ENCODE measurements around the gene OXSR1.

Gene OXSR1

DNA sequence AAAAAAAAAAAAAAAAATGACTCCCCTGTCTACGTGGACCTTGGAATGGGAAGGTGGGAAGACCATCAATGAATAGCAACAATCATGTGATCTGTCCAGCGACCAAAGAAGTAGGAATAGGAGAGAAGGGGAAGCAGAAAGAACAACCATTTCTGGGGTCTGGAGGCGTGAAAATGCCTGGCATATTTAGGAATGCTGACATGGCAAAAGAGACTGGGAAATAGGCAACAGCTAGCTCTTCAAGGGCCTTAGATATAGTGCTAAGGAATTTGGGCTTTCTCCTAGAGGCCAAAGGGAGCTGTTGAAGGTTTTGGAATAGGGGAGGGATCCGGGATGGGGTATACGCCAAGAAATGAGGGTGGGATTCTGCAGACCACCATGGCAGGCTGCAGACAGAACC, 106.2 kb downstream of the OXSR1 start:
- H3K4me3 ChIP-seq (ENCODE audit: low read length), result no peak overlapping the region
- no peak for DNase-seq (ENCODE audit: low read depth)
- TF ChIP-seq, protein P1, sequence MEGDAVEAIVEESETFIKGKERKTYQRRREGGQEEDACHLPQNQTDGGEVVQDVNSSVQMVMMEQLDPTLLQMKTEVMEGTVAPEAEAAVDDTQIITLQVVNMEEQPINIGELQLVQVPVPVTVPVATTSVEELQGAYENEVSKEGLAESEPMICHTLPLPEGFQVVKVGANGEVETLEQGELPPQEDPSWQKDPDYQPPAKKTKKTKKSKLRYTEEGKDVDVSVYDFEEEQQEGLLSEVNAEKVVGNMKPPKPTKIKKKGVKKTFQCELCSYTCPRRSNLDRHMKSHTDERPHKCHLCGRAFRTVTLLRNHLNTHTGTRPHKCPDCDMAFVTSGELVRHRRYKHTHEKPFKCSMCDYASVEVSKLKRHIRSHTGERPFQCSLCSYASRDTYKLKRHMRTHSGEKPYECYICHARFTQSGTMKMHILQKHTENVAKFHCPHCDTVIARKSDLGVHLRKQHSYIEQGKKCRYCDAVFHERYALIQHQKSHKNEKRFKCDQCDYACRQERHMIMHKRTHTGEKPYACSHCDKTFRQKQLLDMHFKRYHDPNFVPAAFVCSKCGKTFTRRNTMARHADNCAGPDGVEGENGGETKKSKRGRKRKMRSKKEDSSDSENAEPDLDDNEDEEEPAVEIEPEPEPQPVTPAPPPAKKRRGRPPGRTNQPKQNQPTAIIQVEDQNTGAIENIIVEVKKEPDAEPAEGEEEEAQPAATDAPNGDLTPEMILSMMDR (conservative IDR thresholded peaks at IDR 0.05; ENCODE audit: low read depth, low read length), result no peak

DNA sequence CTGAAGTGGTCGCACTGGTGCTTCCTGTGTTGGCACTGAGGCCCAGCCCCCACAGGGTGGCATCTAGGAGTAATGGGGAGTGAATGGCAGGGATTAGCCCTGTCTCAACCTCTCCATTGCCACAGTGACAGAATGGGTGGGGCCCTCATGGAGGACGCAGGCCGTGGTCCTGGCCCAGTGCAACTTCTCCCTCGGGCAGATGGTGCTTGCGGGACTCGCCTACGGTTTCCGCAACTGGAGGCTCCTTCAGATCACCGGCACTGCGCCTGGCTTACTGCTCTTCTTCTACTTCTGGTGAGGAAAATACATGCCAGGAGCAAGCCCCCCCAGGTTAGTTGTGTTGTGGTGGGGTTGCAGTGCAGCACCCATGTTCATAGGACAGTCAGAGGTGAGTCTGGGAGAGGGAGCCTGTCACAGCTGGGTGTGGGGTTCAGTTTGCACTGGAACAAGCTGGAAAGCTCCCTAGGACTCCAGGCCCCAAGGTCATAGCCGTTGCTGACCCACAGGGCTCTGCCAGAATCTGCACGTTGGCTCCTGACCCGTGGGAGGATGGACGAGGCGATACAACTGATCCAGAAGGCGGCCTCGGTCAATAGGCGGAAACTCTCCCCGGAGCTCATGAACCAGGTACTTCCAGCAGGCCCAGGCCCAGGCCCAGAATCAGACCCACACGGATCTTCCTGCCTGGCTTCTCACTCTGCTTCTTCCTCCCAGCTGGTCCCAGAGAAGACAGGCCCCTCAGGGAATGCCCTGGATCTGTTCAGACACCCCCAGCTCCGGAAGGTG, 109.7 kb downstream of the OXSR1 start:
- DNase-seq (ENCODE audit: low read depth), result no peak
- no peak overlapping the region for H3K4me3 ChIP-seq (ENCODE audit: low read length)
- TF ChIP-seq, protein P1 (conservative IDR thresholded peaks at IDR 0.05; ENCODE audit: low read depth, low read length), result no peak

DNA sequence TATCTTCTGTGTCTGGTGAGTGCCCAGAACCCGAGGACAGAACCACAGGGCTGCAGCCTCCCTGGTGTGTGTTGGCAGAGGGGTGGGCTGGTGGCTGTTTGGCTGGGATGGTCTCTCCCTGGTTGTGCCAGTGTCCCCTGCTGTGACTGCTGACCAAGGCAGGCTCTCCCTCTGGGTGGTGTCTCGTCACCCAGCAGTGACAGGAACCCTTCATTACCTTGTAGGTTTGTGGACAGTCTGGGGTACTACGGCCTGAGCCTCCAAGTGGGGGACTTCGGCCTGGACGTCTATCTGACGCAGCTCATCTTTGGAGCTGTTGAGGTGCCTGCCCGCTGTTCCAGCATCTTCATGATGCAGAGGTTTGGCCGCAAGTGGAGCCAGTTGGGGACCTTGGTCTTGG, 110.3 kb downstream of the OXSR1 start:
- DNase-seq (ENCODE audit: low read depth), result no peak
- TF ChIP-seq, protein P1 (conservative IDR thresholded peaks at IDR 0.05; ENCODE audit: low read depth, low read length), result no peak
- H3K4me3 ChIP-seq (ENCODE audit: low read length), result no peak overlapping the region

DNA sequence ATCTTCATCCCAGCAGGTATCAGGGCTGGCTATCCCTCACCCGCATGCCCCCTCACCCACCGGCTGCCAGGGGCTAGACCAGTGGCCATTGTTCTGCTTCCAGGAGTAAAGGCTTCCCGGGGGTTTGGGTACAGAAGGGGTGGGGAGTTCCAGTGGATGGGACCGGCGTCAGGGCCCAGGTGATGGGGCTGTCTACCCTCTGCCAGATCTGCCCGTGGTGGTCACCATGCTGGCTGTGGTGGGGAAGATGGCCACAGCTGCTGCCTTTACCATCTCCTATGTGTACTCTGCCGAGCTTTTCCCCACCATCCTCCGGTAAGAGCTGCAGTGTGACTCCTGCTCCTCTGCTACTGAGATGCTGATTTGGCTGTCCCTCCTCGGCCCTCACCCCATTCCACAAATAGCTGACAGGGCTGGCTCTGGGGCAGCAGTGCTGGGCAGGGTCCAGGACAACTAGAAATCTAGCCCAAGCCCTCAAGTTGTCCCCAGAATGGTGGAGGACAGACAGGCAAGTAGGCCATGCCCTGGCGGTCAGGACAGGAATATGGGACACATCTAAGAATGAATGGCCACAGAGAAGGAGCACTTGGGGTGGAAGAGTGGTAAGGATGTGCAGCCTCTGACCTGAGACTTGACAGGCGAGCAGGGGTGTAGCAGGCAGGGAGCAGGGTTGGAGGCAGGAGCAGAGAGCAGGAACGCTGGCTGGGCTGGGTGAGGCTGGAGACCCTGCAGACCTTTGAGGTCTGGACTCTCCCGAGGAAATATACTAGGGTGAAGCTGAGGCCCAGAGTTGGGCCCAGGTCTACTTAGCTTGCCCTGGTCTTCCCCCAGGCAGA, 111.0 kb downstream of the OXSR1 start:
- H3K4me3 ChIP-seq (ENCODE audit: low read length), result no peak overlapping the region
- DNase-seq (ENCODE audit: low read depth), result no peak
- TF ChIP-seq, protein P1 (conservative IDR thresholded peaks at IDR 0.05; ENCODE audit: low read depth, low read length), result no peak

DNA sequence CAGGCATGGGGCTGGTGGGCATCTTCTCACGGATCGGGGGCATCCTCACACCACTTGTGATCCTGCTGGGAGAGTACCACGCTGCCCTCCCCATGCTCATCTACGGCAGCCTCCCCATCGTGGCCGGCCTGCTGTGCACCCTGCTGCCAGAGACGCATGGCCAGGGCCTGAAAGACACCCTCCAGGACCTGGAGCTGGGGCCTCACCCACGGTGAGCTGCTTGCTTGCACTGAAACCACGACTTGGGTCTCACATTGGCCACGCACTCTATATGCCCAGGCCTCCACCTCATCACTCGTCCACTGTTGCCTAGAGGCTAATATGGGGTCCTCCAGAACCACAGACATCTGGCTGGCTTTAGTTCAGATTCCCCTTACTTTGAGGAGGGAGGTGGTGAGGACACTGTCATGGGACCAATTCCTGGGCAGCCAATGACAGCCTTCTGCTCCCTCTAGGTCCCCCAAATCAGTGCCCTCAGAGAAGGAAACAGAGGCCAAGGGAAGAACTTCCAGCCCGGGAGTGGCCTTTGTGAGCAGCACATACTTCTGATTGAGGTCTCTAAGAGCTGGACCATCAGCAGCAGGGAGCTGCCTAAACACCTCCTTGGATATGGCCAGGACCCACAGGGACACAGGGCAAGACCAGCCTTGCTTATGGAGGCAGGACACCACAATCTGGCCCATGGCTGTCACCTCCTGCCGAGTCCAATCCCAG, 111.7 kb downstream of the OXSR1 start:
- TF ChIP-seq, protein P1 (conservative IDR thresholded peaks at IDR 0.05; ENCODE audit: low read depth, low read length), result no peak
- DNase-seq (ENCODE audit: low read depth), result no peak
- H3K4me3 ChIP-seq (ENCODE audit: low read length), result no peak overlapping the region

DNA sequence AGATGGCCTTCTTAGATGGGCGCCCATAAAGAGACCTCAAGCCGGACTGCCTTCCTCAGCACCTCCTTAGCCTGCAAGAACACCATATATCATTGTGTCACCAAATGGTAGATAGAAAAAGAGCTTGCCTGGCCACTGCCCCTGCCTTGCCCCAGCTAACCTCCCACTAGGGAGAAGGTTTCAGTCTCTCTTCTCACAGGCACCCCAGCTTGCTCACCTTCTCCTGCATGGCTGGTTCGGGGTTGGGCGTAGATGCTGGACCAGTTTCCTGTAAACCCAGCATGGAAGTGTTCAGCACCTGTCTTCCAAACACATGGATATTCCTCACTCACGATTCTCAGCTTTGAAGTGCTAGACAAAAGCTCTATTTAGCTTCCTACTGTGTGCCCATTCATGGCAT, 113.5 kb downstream of the OXSR1 start:
- H3K4me3 ChIP-seq (ENCODE audit: low read length), result no peak overlapping the region
- TF ChIP-seq, protein P1 (conservative IDR thresholded peaks at IDR 0.05; ENCODE audit: low read depth, low read length), result no peak
- DNase-seq (ENCODE audit: low read depth), result no peak

Measured in retinal pigment epithelial cell (primary cell).